Activated T-helper 1 cell treated with anti-CD3 and anti-CD28 coated beads, Interleukin-2, amount 50 U/mL, for 16 hours (primary cell): ENCODE measurements around the gene HOXC12.
A peak's percentile ranks its signal among the peaks of the same experiment; 100 is the strongest.

Experiments
- DNase-seq, 2 donors: peaks; one replicate each; pipeline ENCODE4 v3.0.0-alpha.2; 2020; ENCODE audit warnings: low read depth in 1 of 2, low spot score in 1 of 2

Gene HOXC12

DNA sequence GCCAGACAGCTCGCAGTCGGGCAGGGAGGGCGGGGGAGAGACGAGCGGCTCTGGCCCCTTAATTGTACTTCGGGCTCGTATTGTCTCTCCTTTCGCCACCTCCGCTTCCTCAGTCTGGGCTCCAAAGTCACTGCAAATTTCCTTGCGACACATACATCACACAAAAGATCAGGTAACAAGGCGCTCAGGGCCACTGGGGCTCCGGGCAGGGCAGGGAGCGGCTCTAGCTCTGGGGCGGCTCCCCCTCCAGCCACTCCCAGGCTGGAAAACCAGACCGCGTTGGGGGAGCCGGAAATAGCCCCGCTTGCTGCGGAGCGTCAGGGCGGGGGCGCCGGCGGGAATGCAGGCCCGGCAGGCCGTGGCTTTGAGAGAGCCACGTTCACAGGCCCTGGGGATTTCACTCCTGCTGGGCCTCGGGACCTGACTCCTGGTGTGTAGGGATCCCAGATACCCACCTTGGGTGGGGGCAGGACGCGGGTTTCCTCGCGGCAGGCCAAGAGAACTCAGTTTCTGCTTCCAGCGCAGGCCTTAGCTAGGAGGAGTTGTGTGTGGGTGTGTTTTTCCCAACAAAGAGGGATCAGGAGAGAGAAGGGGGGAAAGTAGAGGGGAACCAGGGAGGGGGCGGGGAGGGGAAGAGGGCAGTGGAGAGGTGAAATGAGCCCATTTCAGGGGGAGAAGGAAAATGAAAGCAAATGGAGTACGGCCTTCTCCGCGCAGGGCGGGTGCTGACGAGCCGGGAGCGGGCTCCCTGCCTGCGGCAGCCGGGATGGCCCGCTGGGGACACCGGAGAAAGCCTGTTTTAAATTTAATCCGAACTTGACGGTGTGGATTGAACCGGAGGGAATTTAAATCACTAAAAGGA lies 40.9 kb downstream of the HOXC12 start:
- no peak for DNase-seq

DNA sequence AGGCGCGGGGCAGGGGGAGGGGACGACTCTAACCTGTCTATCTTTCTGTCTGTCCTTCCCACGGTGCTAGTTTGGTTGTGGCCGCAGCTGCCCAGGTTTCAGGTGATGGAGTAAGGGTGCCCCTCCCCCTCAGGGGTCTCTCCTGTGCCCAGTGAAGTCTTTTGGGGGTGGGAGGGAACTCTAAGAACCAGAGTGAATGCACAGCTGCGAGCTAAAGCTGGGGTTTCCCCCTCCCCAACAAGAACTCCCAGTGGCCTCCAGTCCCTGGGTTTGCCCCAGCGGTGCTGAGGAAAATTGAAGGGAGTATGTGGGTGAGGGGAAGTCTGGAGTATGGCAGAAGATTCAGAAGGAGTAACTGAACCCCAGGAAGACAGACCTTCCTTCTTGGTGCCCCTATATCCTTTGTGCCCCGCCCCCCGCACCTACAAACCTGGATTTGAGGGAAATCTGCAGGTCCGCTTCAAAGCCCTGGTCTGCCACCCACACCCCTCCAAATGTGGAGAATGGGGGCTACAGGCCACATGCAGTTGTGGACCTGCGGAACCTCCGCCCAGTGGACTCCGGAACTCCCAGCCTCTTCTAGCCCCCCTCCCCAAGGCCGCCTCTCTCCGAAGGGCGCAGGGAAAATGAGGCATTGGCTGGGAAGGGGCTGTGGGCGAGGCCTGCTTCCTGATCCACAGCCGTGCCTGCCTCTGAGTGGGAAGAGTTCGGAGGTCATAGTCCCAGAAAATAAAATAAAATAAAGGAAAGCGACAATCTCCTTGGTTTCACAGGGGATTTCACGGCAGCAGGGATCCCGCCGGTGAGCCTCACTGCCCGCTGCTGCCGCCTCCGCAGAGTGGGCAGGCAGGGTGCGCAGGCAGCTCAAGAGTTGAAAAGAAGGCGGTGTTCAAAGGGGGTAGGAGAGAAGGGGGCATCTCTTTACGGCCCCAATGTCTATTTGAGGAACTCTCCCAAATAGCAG lies 41.8 kb downstream of the HOXC12 start:
- no peak for DNase-seq

DNA sequence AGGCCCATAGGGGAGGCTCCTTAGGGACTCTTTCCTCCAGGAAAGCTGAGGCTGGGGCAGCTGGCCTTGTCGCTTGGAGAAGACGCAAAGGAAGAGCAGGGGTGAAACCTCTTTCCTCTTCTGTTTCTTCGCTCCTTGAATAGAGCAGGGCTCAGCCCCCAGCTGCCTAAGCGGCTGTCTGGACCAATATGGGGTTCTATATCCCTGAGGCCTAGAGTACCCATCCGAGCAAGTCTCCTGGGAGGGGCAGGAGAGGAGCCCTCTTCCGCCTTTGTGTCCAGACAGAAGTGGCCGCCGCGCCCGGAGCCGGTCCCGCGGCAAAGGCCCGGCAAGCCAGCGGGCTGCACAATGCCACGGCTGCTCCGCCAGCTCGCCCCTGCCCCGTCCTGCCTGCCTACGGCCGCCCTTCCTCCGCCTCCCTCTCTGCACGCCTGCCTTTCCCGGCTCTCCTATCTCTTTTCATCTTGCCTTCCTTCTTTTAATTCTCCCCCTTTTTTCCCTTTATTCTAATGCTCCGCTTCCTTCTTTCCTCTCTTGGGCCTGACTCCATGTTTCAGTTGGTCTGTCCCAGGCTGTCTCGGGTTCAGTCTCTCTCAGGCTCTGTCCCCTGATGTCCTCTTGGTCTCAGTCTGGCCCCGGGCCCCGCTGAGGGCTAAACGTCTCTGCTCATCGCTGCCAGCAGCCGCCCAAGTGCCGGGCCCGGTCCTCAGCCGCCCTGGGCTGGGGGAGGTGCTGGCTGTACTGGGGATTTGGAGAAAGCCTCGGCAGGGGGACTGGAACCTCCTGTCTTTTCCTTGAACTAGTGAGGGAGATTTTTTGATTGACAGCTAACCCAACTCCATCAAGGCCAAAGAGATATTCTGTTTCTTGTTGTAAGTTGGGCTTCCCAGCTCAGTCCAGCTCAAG lies 42.8 kb downstream of the HOXC12 start:
- DNase-seq, result no peak

DNA sequence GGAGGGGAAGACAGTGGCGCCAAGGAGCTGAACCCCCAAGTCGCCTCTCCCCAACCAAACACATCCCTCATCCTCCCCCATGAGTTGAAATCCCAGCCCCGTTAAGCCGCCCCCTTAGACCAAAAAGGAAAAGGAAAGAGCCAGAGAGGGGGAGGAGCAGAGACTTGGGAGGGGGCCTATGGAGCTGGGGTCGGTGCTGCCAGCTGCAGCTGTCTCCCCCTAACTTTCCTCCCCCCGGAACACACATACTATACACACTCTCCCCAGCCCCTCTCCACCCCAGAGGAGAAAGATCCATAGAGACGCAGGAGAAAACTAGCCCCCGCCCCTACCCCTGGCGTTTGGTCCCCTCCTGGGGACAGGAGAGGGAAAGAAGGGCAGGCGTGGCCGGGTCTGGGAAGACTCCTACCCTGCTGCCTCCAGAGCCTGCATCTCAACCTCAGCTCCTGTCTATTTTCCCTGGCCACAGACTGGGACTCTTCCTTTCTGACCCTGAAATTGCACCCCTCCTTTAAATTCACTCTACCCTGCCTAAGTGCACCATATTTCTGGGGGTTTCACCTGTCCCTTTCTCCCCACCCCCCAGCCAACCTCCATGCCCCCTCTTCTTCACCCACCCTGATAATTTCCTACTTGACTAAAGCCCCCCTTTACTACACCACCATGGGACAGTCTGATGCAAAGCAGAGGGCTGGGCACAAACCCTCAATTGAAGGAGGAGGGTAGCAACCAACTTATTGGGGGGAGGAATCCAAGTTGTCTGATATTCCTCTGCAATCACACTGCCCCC lies 43.6 kb downstream of the HOXC12 start:
- DNase-seq, result no peak

DNA sequence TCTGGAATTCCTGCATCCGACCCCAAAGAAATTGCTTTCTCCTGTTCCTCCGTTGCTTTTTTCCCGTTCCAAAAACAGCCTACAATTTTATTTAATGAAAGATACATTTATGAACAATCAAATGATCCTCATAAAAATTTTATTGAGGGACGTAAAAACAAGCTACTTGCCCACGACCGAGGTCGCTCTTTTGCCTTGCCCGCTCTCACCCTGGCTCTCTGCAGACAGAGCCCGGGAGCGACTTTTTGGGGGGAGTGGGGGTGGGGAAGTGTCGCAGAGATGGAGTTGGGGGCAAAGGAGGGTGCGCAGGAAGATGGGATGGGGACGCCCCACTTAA lies 44.2 kb downstream of the HOXC12 start:
- DNase-seq, result no peak

DNA sequence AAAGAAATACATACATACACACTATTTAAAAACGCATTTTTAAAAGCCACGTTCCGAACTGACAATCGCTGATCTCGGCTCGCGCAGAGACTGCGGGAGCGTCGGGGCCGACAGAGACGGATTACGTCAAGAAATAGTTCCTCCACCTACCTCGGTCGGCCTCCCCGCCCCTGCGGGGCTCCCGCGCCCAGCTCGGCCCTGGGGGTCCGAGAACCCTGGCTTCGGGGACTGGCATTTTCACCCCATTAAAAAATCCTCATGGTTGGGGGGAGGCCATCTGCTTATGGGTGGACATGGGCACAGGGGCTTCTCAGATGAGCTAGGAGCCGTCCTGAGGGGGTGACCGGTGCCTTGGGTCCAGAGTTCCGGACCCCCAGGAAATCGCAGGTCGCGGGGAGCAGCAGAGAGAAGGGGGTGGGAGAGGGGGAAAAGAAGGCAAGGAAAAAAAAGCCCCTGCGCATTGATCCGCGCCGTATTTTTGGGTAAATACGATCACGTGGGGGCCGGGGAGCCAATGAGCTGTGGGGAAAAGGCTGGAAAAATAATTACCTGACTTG lies 44.9 kb downstream of the HOXC12 start:
- DNase-seq, result no peak

DNA sequence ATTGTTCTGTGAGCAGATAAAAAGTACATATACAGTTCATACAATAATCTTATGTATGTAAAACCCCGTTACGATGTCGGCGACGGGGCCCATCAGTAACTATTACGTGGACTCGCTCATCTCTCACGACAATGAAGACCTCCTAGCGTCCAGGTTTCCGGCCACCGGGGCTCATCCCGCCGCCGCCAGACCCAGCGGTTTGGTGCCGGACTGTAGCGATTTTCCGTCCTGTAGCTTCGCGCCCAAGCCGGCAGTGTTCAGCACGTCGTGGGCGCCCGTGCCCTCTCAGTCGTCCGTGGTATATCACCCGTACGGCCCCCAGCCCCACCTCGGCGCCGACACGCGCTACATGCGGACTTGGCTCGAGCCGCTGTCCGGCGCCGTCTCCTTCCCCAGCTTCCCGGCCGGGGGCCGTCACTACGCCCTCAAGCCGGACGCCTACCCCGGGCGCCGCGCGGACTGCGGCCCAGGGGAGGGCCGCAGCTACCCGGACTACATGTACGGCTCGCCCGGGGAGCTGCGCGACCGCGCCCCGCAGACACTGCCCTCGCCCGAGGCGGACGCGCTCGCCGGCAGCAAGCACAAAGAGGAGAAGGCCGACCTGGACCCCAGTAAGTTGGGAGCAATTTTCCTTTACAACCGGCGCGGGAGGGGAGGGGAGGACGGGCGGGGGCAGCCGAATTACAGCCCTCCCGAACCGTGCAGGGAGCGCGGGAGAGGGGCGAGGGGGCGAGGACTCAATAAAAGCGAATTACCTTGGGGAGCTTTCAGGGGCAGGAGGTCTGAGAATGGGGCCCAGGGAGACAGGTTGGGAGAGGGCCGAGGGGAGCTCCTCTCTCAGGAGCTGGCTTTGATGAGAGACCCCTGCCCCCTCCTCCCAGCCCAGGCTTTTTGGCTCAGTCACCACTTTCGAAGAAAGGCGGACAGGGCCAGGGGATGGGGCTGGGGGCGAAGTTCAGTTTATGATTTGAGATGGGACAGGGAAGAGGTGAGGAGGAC lies 45.7 kb downstream of the HOXC12 start, which contains the start of gene HOXC9:
Gene HOXC9 (plus strand): TSS at position 46 of the 999 bp plus-strand sequence. CDS start 28 bp downstream, at position 74.
- DNase-seq, result no peak

DNA sequence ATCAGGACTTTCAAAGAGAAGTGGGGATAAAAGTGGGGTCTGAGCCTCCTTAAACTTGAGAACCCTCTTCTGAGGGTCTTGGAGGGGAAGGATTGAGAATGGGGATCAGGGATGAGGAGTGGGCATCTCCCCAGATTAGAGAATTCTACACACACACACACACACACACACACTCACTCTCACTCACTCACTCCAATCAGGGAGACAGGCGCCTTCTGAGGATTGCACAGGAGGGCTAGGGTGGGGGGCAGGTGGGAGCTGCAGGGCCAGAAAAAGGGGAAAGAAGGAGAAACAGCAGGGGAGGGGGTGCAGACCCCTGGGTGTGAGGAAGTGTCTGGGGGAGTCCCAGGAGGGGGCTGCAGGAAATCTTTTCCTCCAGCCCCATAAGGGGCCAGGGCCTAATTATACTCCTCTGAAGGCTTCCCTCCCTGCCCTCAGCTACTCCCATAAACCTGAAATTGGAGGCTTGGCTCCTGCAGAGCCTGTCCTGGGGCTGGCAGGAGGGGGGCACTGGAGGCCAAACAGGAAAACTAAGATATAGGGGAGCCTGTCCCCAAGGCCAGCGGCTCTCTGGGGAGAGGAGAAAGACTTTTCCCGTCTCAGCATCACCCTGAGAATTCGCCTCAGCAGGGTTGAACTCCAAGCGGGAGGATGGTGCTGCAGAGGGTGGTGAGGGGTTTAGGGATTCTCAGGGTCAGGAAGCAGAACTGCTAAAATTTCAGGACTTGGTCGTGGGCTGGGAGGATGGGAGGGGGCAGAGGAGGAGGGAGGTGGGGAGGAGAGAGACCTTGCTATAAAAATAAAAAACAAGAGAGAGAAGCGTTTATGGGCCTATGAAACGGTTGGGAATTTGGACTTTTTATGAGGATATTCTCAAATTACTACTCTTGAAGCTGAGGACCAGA lies 46.8 kb downstream of the HOXC12 start:
- no peak for DNase-seq

DNA sequence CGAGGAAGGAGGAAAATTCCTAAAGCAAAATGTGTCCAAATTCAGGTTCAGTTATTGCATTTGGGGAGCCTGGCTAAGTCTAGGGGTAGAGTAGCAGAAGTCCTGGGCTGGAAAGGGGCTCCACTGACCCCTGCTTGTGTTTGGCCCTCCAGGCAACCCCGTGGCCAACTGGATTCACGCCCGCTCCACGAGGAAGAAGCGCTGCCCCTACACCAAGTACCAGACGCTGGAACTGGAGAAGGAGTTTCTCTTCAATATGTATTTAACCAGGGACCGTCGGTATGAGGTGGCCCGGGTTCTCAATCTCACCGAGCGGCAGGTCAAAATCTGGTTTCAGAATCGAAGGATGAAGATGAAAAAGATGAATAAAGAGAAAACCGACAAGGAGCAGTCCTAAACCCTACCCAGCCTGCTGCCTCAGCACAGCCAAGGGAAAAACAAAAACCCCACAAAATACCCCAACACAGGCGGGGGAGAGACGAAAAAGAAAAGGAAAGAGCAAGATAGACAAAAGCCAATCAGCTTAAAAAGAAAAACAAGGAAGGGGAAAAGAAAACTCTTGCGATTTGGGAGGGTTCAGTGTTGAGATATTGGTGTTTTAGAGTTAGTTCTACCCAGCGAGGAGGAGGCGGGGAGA lies 47.7 kb downstream of the HOXC12 start:
- DNase-seq, result no peak

DNA sequence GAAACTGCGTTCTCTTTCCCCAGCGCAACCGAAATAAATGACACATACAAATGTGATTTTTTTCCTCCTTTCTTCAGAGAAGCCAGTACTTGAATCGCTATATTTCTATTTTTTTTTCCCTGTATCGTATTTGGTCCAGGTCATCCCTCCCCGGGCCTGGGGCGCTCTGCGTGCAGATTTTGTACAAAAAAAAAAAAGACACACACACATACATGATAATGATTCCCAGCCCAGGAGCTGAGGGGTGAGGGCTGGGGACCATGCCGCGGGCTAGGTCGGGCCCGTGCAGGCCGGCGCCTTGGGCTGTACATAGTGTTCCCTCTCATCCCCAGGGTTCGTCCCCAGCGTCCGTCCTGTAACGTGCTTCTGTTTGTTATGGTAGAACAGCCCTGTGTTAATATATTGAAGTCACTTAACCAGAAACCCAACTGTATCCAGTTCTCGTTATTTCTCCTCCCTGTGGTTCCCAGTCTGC lies 48.2 kb downstream of the HOXC12 start:
- DNase-seq, result no peak

DNA sequence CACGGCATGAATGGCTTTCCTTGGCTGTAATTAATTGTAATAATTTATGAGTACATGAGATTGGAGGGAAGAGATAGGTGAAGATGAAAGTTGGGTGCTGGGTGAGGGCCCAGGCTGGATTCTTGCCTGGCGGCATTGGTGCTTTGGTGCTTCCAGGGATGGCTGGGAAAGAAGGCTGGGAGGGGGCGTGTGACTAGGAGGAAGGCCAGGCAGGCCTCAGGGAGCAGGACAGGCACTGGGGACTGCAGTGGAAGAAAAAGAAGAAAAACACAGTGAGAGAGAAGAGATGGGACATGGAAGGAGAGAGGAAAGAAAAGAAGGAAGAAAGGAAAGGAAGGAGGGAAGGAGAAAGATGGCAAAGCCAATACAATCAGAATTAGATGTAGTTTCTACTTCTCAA lies 48.9 kb downstream of the HOXC12 start:
- DNase-seq, result no peak

DNA sequence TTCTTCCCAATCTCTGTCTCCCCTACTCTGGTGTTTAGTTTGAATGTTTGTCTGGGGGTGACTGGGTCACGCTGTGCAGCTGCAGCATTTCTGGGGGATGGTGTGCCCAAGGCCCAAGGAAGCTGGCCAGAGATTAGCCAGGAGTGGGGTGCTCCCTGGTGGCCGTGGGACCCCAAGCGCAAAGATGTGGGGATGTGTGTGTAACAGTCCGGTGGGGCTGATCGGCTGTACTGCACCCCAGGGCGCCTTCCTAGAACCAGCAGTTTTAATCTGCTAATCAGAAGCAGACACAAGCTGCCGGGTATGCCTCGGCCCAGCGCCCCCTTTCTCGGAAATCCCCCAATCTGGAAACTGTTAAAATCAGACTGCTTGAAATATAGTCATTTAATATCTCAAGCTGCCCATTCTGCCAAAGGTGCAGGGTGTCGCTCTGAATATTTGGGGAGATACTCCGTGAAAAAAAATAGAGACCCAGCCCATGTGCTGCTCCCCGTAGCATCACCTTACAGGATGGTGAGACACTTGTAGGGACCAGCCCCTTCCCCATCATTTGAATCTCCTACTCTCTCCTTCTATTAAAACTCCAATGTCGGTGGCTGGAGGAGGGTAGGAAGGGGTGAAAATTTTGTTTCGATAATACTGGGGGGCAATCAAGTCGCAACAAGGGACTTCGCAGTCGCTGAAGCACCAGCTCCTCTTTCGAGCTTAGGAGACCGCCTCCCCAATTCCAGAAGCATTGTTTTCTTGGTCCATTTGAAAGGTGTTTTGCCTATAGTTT lies 49.5 kb downstream of the HOXC12 start:
- DNase-seq, result no peak

DNA sequence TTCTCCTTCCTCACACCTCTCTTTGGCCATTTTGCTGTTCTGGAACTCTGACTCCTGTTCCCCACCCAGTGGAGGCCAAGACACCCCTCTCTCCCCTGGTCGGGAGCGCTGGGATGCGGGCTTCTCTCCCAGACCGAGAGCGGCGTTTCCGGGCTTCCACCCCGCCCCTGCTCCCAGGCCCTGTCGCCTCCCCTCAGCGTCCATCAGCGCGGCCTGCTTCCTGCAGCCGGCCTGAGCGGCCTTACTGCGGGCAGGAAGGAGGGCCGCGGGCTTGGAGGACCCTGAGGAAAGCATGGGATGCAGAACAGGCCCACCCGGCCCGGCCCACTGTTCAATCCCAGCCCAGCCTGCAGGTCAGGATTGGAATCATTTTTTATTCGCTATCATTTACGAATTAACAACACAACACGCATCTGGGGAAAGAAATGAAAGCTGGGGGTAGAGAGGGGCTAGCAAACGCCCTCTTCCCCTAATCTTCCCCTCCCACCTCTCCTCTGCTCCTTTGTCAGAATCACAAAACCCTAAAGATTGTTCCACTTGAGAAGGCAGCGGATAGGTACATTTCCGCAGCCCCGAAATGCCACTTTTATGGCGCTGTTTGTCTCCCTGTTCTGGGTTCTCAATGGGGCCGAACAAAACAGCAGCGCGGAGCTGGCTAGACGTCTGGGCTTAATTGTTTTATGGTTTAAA lies 50.3 kb downstream of the HOXC12 start:
- no peak for DNase-seq

DNA sequence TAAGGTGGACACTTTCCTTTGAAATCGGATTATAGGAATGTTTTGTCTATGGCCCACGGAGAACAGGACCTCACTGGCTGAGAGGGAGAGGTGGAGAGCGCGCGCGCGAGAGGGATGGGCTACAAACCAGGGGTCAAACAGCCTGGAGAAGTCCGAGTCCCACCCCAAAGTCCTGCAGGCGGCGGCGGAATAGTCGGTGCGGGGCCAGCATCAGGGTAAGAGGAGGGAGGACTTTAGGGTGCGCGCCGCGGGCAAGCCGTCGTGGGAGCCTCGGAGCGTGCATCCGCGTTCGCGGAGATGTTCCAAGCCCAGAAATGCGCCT lies 50.8 kb downstream of the HOXC12 start:
- DNase-seq, result no peak

DNA sequence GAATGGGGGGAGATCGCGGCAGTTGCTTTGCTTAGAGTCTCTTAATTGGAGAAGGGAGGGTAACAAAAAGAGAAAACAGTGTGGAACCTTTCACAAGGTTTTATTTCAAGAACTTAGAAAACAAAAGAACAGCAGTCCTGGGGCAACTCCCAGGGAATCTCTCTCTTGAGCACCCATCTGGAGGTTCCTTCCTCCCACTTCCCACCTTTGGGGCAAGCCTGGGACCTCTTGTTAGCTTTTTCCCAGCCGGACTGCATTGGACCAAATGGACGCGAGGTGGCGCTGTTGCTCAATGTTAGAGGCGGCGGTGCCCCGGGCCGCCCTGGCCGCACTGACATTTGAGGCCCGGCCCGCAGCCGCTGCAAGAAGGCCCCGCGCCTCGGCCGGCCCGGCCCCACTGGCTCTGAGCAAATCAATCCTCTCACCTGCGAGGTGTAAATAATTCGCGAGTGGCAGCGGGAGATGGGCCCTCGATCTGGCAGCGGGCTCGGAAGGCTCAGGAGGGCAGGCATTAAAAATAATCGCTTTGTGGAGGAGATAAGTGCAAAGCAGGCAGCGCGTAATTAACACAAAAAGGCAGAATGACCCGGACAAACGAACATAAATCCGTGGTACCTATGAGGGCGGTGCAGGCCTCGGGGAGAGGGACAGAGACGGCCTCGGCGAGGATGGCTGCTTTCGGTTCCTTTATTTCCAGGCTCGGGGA lies 51.3 kb downstream of the HOXC12 start:
- peak; percentile 71 to 82 for DNase-seq
